ENCODE data around the gene RAPGEF2.

DNA sequence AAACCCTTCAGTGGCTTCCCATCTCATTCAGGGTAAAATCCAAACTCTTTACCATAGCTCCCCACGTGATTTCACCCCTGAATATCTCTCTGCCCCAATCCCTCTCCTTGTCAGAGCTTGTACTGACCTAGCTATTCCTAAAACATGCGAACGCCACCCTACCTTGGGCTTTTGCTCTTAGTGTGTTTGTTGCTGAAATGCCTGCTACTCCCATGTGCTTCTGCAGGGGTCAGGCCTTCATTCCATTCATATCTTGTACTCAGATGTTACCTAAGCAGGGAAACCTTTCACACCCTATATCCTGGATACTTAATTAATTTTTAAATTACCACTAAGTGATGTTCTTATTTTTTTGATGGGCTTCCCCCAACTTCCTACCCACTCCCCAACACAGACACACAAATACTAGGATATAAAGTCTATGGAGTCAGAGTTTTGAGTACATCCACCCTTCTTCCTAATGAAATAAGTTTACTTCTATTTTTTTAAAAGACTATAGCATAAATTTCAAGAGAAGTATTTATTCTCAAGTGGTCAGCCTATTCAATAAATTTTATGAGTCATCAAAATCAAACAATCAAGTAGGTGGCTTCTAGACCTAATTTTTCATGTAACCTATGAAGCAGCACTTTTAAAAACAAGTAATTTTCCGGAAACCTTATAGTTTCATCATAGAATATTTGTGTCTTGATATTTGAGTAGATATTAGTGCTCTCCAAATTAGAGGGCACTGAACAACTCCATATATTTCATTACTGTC is 189.4 kb downstream of the RAPGEF2 start:
- TF ChIP-seq CTCF (IDR thresholded peaks at IDR 0.05; ENCODE audit: insufficient read depth, low read length, poor library complexity, severe bottlenecking) (no peak), EZH2phosphoT487 (conservative IDR thresholded peaks at IDR 0.05; ENCODE audit: low read length) (no peak)
